CD14-positive monocyte (primary cell): Measurements from ENCODE around the gene CCDC159. TPM values are rescaled to one million over a fixed set of nuclear protein-coding genes. Genes with fewer than 3 reads are reported as not detected.

Experiments used
- DNase-seq, 3 donors: peaks; one replicate each; pipeline ENCODE4 v3.0.0-alpha.2; 2011 to 2022
- H2AFZ ChIP-seq: 2 replicates; pipeline ENCODE4 v1.6.0; 2012; ENCODE audit warnings: mild to moderate bottlenecking, low read depth, low read length, inconsistent platforms; ENCODE audit not compliant: insufficient read depth, poor library complexity, severe bottlenecking
- H3K27ac ChIP-seq, 2 donors: 1 replicate in 1 of 2; 2 replicates in 1 of 2; pipeline ENCODE4 v1.5.1; 2012 to 2013; ENCODE audit warnings: low read length in 2 of 2, control low read depth in 1 of 2, inconsistent platforms in 1 of 2, low read depth in 1 of 2, mild to moderate bottlenecking in 1 of 2
- H3K27me3 ChIP-seq, 2 donors: one replicate each; pipeline versions ENCODE4 v1.6.0 to v1.6.1; 2011 to 2013; ENCODE audit warnings: low read length in 2 of 2; ENCODE audit not compliant: control insufficient read depth in 2 of 2, insufficient read depth in 2 of 2
- H3K36me3 ChIP-seq, 2 donors: replicated peaks in 1 of 2; 1 replicate in 1 of 2; 2 replicates in 1 of 2; pipeline versions ENCODE4 v1.5.1 to v1.6.1; 2012 to 2013; ENCODE audit warnings: low read length in 2 of 2, control low read depth in 1 of 2, inconsistent platforms in 1 of 2, mild to moderate bottlenecking in 1 of 2; ENCODE audit not compliant: insufficient read depth in 2 of 2, control insufficient read depth in 1 of 2
- H3K4me1 ChIP-seq, 2 donors: 1 replicate in 1 of 2; 2 replicates in 1 of 2; pipeline versions ENCODE4 v1.5.1 to v1.6.1; 2012 to 2013; ENCODE audit warnings: low read length in 2 of 2, control low read depth in 1 of 2, inconsistent platforms in 1 of 2, mild to moderate bottlenecking in 1 of 2, moderate library complexity in 1 of 2; ENCODE audit not compliant: insufficient read depth in 2 of 2, control insufficient read depth in 1 of 2
- H3K4me2 ChIP-seq: replicated peaks from 2 replicates; pipeline ENCODE3; 2012; ENCODE audit warnings: low read length, moderate library complexity, mild to moderate bottlenecking; ENCODE audit not compliant: poor library complexity, severe bottlenecking; ENCODE audit errors: extremely low read depth
- H3K4me3 ChIP-seq, 3 experiments: fragments of 200-600 bp in 1 of 3; sonication (generic) in 1 of 3; replicated peaks in 1 of 3; 1 replicate in 2 of 3; 2 replicates in 1 of 3; pipeline ENCODE4 v1.5.1; 2011 to 2013; ENCODE audit warnings: low read length in 3 of 3, mild to moderate bottlenecking in 3 of 3, control low read depth in 2 of 3, low read depth in 2 of 3, inconsistent platforms in 1 of 3, moderate library complexity in 1 of 3
- H3K79me2 ChIP-seq: 2 replicates; pipeline ENCODE4 v1.6.0; 2012; ENCODE audit warnings: mild to moderate bottlenecking, control low read depth, inconsistent platforms, low read length, moderate library complexity; ENCODE audit not compliant: insufficient read depth
- H3K9ac ChIP-seq: 2 replicates; pipeline ENCODE4 v1.6.0; 2017; ENCODE audit warnings: low read length, mild to moderate bottlenecking; ENCODE audit not compliant: insufficient read depth, poor library complexity, severe bottlenecking
- H3K9me3 ChIP-seq, 2 donors: replicated peaks in 1 of 2; 1 replicate in 1 of 2; 2 replicates in 1 of 2; pipeline versions ENCODE4 v1.5.1 to v1.6.1; 2012 to 2013; ENCODE audit warnings: low read length in 2 of 2, control low read depth in 1 of 2; ENCODE audit not compliant: control insufficient read depth in 1 of 2, insufficient read depth in 1 of 2
- H4K20me1 ChIP-seq: 2 replicates; pipeline ENCODE4 v1.6.0; 2012; ENCODE audit warnings: mild to moderate bottlenecking, low read length, control low read depth, moderate library complexity; ENCODE audit not compliant: insufficient read depth
- H3K27ac Mint-ChIP-seq, 7 donors: one replicate each; pipeline ENCODE4 v1.8.0; 2020; ENCODE audit warnings: mild to moderate bottlenecking in 7 of 7, mixed read lengths in 7 of 7, moderate library complexity in 6 of 7, inconsistent platforms in 2 of 7
- H3K27me3 Mint-ChIP-seq, 3 donors: one replicate each; pipeline ENCODE4 v1.8.0; 2021 to 2022; ENCODE audit warnings: low read depth in 3 of 3, mild to moderate bottlenecking in 3 of 3, mixed read lengths in 3 of 3, moderate library complexity in 3 of 3, inconsistent platforms in 1 of 3
- H3K36me3 Mint-ChIP-seq, 2 donors: one replicate each; pipeline ENCODE4 v1.8.0; 2020; ENCODE audit warnings: mixed read lengths in 2 of 2, inconsistent platforms in 1 of 2, mild to moderate bottlenecking in 1 of 2
- H3K4me1 Mint-ChIP-seq: one replicate; pipeline ENCODE4 v1.8.0; 2020; ENCODE audit warnings: mild to moderate bottlenecking, mixed read lengths
- H3K4me3 Mint-ChIP-seq, 2 donors: one replicate each; pipeline ENCODE4 v1.8.0; 2020; ENCODE audit warnings: mild to moderate bottlenecking in 2 of 2, mixed read lengths in 2 of 2, moderate library complexity in 1 of 2
- H3K9me3 Mint-ChIP-seq, 7 donors: one replicate each; pipeline ENCODE4 v1.8.0; 2020 to 2022; ENCODE audit warnings: mixed read lengths in 7 of 7, mild to moderate bottlenecking in 6 of 7, moderate library complexity in 6 of 7, inconsistent platforms in 2 of 7
- WGBS: methylation state at CpG from one replicate; pipeline ENCODE4 v1.1.5; 2013; ENCODE audit warnings: missing lambda C conversion rate; ENCODE audit not compliant: insufficient coverage; 5-methylcytosine and 5-hydroxymethylcytosine counted together
- intact Hi-C, 2 donors: fragments of 100-400 bp; cut with micrococcal nuclease; formaldehyde crosslinking; loops; one replicate each; pipeline versions ENCODE4 v1.15.0 to v1.15.1; 2023
- polyA plus RNA-seq, 3 donors: library from polyadenylated mRNA; depleted of rRNA in 1 of 3; unstranded in 2 of 3; stranded (reverse) in 1 of 3; fragments of 300-500 nt in 2 of 3; fragments of >200 nt in 1 of 3; fragmentation: Illumina TruSeq in 2 of 3; gene quantifications; 1 replicate in 2 of 3; 2 replicates in 1 of 3; pipeline ENCODE4 v1.2.3, GENCODE V29; 2012 to 2021
- TF ChIP-seq, protein P1 (sequence below): fragments of 200-600 bp; IDR thresholded peaks from one replicate; pipeline ENCODE4 v1.8.0; 2022; ENCODE audit warnings: antibody characterized with exemption, mild to moderate bottlenecking

CCDC159 gene
- polyA plus RNA-seq, 3 donors: 37.1 to 374 (median 38.3) TPM

DNA sequence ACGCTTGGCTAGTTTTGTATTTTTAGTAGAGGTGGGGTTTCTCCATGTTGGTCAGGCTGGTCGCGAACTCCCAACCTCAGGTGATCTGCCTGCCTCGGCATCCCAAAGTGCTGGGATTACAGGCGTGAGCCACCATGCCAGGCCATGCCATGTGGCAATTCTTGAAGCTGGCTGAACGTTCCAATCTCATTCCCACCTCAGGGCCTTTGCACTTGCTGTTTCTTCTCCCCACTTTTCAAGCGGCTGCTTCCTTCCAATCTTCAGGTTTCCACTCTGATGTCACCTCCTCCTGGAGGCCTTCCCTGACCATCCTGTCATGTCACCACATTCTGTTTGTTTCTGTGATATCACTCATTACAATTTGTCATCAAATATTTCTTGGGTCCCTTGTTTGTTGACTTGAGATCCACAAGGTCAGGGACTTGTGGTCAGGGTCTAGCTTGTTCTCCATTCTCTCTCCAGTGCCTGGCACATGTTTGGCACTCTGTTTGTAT is 33.6 kb downstream of the CCDC159 start:
- Histone ChIP-seq H3K4me1 (peaks cover 76 to 97% of the 10 kb centered on the region in 2 donors), H3K4me2 (peak overlapping the region; percentile 92), H3K27ac (peak overlapping the region in 1 of 2 donors; percentile 95), H2AFZ (no peak overlapping the region), H3K9me3 (no peaks in the 10 kb centered on the region), H3K9ac (no peak overlapping the region), H3K4me3 (peak overlapping the region in 1 of 3 experiments; percentile 87), H3K36me3 (no peaks in the 10 kb centered on the region), H4K20me1 (no peaks in the 10 kb centered on the region), H3K79me2 (peaks cover 55% of the 10 kb centered on the region), H3K27me3 (peaks cover 0 to 19% of the 10 kb centered on the region in 2 donors)
- TF ChIP-seq, protein P1, sequence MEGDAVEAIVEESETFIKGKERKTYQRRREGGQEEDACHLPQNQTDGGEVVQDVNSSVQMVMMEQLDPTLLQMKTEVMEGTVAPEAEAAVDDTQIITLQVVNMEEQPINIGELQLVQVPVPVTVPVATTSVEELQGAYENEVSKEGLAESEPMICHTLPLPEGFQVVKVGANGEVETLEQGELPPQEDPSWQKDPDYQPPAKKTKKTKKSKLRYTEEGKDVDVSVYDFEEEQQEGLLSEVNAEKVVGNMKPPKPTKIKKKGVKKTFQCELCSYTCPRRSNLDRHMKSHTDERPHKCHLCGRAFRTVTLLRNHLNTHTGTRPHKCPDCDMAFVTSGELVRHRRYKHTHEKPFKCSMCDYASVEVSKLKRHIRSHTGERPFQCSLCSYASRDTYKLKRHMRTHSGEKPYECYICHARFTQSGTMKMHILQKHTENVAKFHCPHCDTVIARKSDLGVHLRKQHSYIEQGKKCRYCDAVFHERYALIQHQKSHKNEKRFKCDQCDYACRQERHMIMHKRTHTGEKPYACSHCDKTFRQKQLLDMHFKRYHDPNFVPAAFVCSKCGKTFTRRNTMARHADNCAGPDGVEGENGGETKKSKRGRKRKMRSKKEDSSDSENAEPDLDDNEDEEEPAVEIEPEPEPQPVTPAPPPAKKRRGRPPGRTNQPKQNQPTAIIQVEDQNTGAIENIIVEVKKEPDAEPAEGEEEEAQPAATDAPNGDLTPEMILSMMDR: no peak
- H3K9me3 Mint-ChIP-seq: peaks cover 0 to 4% (median 0%) of the 10 kb centered on the region in 7 donors
- peak overlapping the region; percentile 97 to 100 (median 99) for H3K27ac Mint-ChIP-seq
- peaks cover 16 to 28% (median 21%) of the 10 kb centered on the region in 3 donors for H3K27me3 Mint-ChIP-seq
- WGBS: 96% methylated on average over 6 of the region's 7 CpGs
- no peak for DNase-seq
- peaks cover 7 to 15% of the 10 kb centered on the region in 2 donors for H3K36me3 Mint-ChIP-seq
- H3K4me3 Mint-ChIP-seq: peak overlapping the region; percentile 92 to 100
- H3K4me1 Mint-ChIP-seq: peaks cover 57% of the 10 kb centered on the region
- intact Hi-C loops: loop anchor here (5.0 kb wide), 2 partner anchors 42 to 88 kb away; no protein-coding TSS in a partner anchor

DNA sequence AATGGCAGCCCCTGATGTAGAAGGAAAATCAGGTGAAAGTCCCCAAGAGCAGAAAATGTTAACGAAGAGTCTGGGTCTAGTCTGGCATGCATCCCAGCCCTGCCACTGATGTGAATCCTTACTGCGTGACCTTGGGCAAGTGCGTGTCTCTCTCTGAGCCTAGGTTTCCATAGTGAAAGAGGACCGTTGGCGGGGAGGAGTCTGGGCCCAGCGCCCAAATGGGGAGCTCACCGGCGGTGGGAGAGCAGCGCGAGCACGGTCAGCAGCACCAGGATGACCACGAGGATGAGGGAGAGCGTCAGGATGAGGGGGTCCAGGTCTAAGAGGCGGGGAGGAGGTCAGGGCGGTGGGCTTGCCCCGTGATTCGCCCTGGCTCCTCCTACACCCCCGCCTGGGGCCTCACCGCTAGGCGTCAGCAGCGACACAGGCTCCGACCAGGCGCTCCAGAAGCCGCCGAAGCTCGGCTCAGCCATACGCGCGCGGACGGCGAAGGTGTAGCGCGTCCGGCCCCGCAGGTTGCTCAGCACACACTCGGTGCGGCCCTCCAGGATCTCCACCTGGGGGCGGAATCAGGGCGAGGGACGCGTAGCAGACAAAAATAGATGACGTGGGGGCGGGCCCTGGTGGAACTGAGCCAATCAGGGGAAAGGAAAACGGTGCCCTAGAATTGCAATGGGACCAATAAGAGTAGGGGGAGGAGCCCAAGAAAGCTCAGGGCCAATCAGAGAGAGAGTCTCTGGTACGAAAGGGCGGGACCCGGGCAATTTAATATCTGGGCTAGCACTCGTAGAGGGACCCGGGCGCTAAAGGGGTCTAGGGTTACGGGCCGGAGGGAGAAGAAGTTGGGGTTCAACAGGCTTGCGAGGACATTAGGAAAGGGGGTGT is 34.6 kb downstream of the CCDC159 start:
- TF ChIP-seq, protein P1: peak; percentile 80
- peaks cover 57% of the 10 kb centered on the region for H3K4me1 Mint-ChIP-seq
- peak overlapping the region; percentile 80 for H2AFZ ChIP-seq
- H3K27me3 Mint-ChIP-seq: peaks cover 16 to 28% (median 21%) of the 10 kb centered on the region in 3 donors
- peak; percentile 91 to 95 (median 92) for DNase-seq
- H3K27me3 ChIP-seq: peaks cover 0 to 19% of the 10 kb centered on the region in 2 donors
- H3K4me3 Mint-ChIP-seq: peak overlapping the region; percentile 92 to 100
- no peaks in the 10 kb centered on the region for H3K36me3 ChIP-seq
- H3K9me3 ChIP-seq: no peaks in the 10 kb centered on the region
- intact Hi-C loops: loop anchor here (5.0 kb wide), 2 partner anchors 41 to 89 kb away; no protein-coding TSS in a partner anchor
- peak overlapping the region; percentile 81 to 95 for H3K27ac ChIP-seq
- H4K20me1 ChIP-seq: no peaks in the 10 kb centered on the region
- H3K4me1 ChIP-seq: peaks cover 69 to 89% of the 10 kb centered on the region in 2 donors
- H3K9ac ChIP-seq: peak overlapping the region; percentile 83
- H3K27ac Mint-ChIP-seq: peak overlapping the region; percentile 97 to 100 (median 99)
- H3K36me3 Mint-ChIP-seq: peaks cover 7 to 15% of the 10 kb centered on the region in 2 donors
- peak overlapping the region; percentile 68 to 87 (median 72) for H3K4me3 ChIP-seq
- peaks cover 46% of the 10 kb centered on the region for H3K79me2 ChIP-seq
- under 1% methylated on average over 54 of the region's 54 CpGs for WGBS
- peaks cover 0 to 4% (median 0%) of the 10 kb centered on the region in 7 donors for H3K9me3 Mint-ChIP-seq
- peak overlapping the region; percentile 92 for H3K4me2 ChIP-seq
